Fibroblast of villous mesenchyme (primary cell): ENCODE data around the gene CD2AP. TPM values are rescaled to one million over a fixed set of nuclear protein-coding genes. Genes with fewer than 3 reads are reported as not detected.

ENCODE experiments used
- DNase-seq: peaks from one replicate; pipeline ENCODE4 v3.0.0-alpha.2; 2010; ENCODE audit warnings: low read depth
- H3K4me3 ChIP-seq: 2 replicates; pipeline ENCODE4 v1.5.1; 2011; ENCODE audit warnings: low read depth, mild to moderate bottlenecking, low read length
- CTCF ChIP-seq: IDR thresholded peaks from 2 replicates; pipeline ENCODE4 v1.5.1; 2012; ENCODE audit warnings: low read depth, mild to moderate bottlenecking, low read length; ENCODE audit not compliant: insufficient read depth
- total RNA-seq: library from RNA; depleted of rRNA; stranded (reverse); fragments of >200 nt; gene quantifications from 2 replicates; pipeline ENCODE4 v1.2.3, GENCODE V29; 2012

The CD2AP gene
- total RNA-seq, 1 donor = 41.0 TPM

DNA sequence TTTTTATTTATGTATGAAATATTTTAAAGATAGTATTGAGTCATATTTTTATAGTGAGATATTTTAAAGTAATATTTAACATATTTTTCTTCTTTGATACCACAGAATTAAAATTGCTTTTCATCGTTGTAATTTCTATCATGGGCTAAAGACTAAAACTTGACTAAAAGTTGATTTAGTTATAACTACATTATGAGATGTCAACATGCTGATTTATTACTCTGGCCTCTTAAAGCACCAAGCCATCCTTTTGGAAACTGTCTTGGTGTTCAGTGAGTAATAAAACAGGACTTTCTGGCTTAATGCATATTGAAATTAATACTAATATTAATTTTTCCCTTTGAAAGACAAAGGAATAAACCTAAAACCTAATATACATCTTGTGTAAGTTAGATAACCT, 125.6 kb downstream of the CD2AP start:
- no peak for DNase-seq
- no peak overlapping the region for H3K4me3 ChIP-seq
- TF ChIP-seq CTCF = no peak

GRCh38 chr6:47603995-47604394, 126.4 kb downstream of the CD2AP start:
- DNase-seq = no peak
- no peak overlapping the region for H3K4me3 ChIP-seq
- TF ChIP-seq CTCF = no peak

DNA sequence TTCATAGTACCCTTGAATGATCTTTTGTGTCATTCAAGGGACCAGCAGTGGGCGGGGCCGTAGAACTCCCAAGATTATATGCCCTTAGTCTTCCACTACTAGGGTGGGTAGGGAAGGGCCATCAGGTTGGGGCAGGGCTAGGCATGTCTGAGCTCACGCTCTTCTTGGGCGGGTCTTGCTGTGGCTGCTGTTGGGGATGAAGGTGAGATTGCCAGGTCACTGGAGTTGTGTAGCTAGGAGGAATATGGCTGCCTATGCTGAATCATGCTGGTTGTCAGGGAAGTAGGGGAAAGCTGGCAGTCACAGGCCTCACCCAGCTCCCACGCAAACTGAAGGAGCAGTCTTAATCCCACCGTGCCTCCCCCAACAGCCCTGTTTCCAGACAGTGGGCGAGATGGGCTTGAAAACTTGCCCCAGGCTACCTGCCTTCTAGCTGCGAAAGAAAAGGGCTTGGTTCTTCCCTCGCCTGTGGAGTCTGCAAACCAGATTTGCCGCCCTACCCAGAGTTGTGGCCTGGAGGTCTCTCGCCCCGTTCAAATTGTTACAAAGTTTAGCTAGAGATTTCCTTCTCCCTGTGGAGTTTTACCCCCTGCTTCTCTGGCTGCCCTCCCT, 144.4 kb downstream of the CD2AP start:
- H3K4me3 ChIP-seq = no peak overlapping the region
- DNase-seq = no peak
- no peak for TF ChIP-seq CTCF

DNA sequence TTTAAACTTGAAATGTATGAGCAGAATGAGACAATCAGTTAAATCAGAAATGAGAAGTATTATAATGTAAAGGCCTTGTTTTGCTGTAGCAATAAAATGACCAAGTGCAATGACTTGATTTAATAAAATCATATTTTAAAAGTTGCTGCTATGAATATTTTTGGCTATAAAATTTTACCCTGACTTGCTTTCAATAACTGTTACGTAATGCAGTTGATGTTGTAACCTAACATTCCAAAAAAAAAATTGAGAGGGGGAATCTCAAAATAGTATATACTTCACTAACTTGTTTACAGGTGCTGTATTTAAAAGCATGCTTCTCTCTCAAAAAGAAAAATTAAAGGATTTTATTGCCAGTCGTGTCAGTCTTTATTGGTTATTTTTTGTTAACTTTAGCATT, 149.2 kb downstream of the CD2AP start:
- no peak overlapping the region for H3K4me3 ChIP-seq
- TF ChIP-seq CTCF = no peak
- DNase-seq = no peak

DNA sequence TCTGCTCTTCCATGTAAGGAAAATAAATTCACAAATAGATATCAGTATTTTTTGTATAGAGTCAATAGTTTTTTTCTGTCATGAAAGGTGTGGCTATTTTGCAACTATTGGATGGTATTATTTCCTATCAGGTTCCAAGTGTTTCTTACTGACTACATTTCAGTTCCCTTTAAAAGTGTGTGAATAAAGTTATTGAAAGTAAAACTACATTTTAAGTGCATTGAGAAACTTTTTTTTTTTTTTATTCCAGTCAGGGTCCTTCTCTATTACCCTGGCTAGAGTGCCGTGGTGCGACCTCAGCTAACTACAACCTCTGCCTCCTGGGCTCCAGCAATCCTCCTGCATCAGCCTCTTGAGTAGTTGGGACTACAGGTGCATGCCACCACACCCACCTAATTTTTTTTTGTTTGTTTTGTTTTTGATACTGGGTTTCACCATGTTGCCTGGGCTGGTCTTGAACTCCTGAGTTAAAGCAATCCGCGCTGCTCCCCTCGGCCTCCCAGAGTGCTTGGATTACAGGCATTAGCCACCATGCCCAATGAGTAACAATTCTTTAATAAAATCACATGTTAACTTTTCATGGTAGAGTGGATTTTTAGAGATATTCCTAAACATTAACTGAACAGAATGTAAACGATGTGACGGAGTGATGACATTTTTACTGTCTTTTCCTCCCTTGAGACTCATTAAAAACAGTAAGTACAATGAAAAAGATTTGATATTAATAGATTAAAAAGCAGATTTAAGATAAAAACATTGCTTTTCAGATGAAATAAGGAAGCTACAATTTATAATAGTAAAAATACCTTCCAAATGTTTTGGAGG, 151.1 kb downstream of the CD2AP start:
- H3K4me3 ChIP-seq = no peak overlapping the region
- no peak for DNase-seq
- no peak for TF ChIP-seq CTCF

DNA sequence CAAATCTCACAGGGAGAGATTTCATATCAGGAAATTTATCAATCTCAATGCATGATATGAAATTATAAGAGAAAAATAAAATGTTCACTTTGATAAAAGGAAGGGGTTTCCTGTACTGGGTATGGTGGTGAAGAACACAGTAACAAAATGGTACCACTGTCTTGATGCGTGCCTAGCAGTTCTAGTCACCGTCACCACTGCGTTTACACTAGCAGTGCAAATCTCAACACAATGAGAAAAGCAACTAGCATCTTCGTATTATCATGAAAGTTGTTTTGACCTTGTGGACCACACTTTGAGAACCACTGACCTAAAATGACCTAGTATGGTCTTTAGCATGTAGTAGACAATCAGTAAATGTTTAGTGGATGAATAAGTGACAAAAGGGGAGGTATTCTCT, 152.4 kb downstream of the CD2AP start:
- no peak overlapping the region for H3K4me3 ChIP-seq
- no peak for DNase-seq
- no peak for TF ChIP-seq CTCF

GRCh38 chr6:47630587-47630986, 153.0 kb downstream of the CD2AP start:
- no peak for TF ChIP-seq CTCF
- DNase-seq = no peak
- H3K4me3 ChIP-seq = no peak overlapping the region
